T-cell (primary cell): Measurements from ENCODE around the gene RASGRP2. TPM values are rescaled to one million over a fixed set of nuclear protein-coding genes. Genes with fewer than 3 reads are reported as not detected.

Experiments
- ATAC-seq, 4 experiments: fragments of 200-7000 bp in 3 of 4; fragments of 150-1000 bp in 1 of 4; cut with Tn5 transposase; replicated peaks in 1 of 4; 1 replicate in 3 of 4; 2 replicates in 1 of 4; pipeline ENCODE4 v1.10.0; 2021; ENCODE audit warnings: moderate library complexity in 3 of 4, mild to moderate bottlenecking in 2 of 4, moderate number of reproducible peaks in 1 of 4
- CTCF ChIA-PET, 2 donors: fragments of 300-600 bp; sonication (Branson Sonifier 250); formaldehyde crosslinking; loops; one replicate each; lab custom pipeline; 2022; ENCODE audit warnings: antibody characterized with exemption in 2 of 2; lab: Charles Lee
- POLR2A ChIA-PET, 2 donors: fragments of 300-600 bp; sonication (Branson Sonifier 250); formaldehyde crosslinking; loops; one replicate each; lab custom pipeline; 2022; ENCODE audit warnings: antibody characterized with exemption in 2 of 2; lab: Charles Lee
- DNase-seq, 35 experiments: peaks; one replicate each; pipeline versions ENCODE4 v3.0.0 to v3.0.0-alpha.2; 2013 to 2023
- H3K27ac ChIP-seq: one replicate; pipeline ENCODE4 v1.5.1; 2013; ENCODE audit warnings: low read length
- H3K27me3 ChIP-seq, 2 experiments: replicated peaks in 1 of 2; 1 replicate in 1 of 2; 2 replicates in 1 of 2; pipeline versions ENCODE4 v1.6.1 to v1.7.0; 2013; ENCODE audit warnings: low read length in 1 of 2, mixed read lengths in 1 of 2; ENCODE audit not compliant: control insufficient read depth in 2 of 2, insufficient read depth in 2 of 2; ENCODE audit errors: extremely low read depth in 1 of 2
- H3K36me3 ChIP-seq, 2 donors: 1 replicate in 1 of 2; 2 replicates in 1 of 2; pipeline versions ENCODE4 v1.6.1 to v1.7.0; 2013; ENCODE audit warnings: low read length in 1 of 2; ENCODE audit not compliant: control insufficient read depth in 2 of 2, insufficient read depth in 1 of 2; ENCODE audit errors: extremely low read depth in 1 of 2
- H3K4me1 ChIP-seq, 2 experiments: 1 replicate in 1 of 2; 2 replicates in 1 of 2; pipeline versions ENCODE4 v1.6.1 to v1.7.0; 2013; ENCODE audit warnings: low read length in 2 of 2, mixed read lengths in 1 of 2; ENCODE audit not compliant: insufficient read depth in 2 of 2, control insufficient read depth in 1 of 2; ENCODE audit errors: extremely low read depth in 1 of 2
- H3K4me3 ChIP-seq, 2 donors: 1 replicate in 1 of 2; 2 replicates in 1 of 2; pipeline versions ENCODE4 v1.5.1 to v1.7.0; 2013; ENCODE audit warnings: mild to moderate bottlenecking in 2 of 2, low read length in 1 of 2, moderate library complexity in 1 of 2; ENCODE audit not compliant: control insufficient read depth in 1 of 2; ENCODE audit errors: extremely low read depth in 1 of 2
- H3K9me3 ChIP-seq: 2 replicates; pipeline ENCODE4 v1.7.0; 2013
- H3K27ac Mint-ChIP-seq, 2 donors: one replicate each; pipeline ENCODE4 v1.8.0; 2020 to 2021; ENCODE audit warnings: mild to moderate bottlenecking in 2 of 2, mixed read lengths in 2 of 2
- H3K27me3 Mint-ChIP-seq, 2 donors: one replicate each; pipeline ENCODE4 v1.8.0; 2021 to 2022; ENCODE audit warnings: mixed read lengths in 2 of 2
- H3K36me3 Mint-ChIP-seq: one replicate; pipeline ENCODE4 v1.8.0; 2021; ENCODE audit warnings: mixed read lengths
- H3K4me1 Mint-ChIP-seq, 3 donors: one replicate each; pipeline ENCODE4 v1.8.0; 2020 to 2022; ENCODE audit warnings: mixed read lengths in 3 of 3, mild to moderate bottlenecking in 1 of 3
- H3K4me3 Mint-ChIP-seq, 3 donors: one replicate each; pipeline ENCODE4 v1.8.0; 2020 to 2022; ENCODE audit warnings: mild to moderate bottlenecking in 3 of 3, mixed read lengths in 3 of 3, moderate library complexity in 3 of 3
- H3K9me3 Mint-ChIP-seq, 3 donors: one replicate each; pipeline ENCODE4 v1.8.0; 2020 to 2022; ENCODE audit warnings: mixed read lengths in 3 of 3
- WGBS: methylation state at CpG from one replicate; pipeline ENCODE4 v1.1.5; 2013; ENCODE audit warnings: missing lambda C conversion rate; ENCODE audit not compliant: insufficient coverage; 5-methylcytosine and 5-hydroxymethylcytosine counted together
- total RNA-seq, 35 experiments: library from RNA in 6 of 35; stranded (reverse) in 6 of 35; fragments of 120-200 nt in 1 of 35; gene quantifications; one replicate each; pipeline versions ENCODE4 v1.2.1 to v1.2.4 and lab custom pipeline; 2013 to 2026

Gene RASGRP2
- total RNA-seq, 5 donors from 2014 or later (not counting 1 experiment from before 2014, with no cell fraction given) = 574 to 767 (median 656) TPM

DNA sequence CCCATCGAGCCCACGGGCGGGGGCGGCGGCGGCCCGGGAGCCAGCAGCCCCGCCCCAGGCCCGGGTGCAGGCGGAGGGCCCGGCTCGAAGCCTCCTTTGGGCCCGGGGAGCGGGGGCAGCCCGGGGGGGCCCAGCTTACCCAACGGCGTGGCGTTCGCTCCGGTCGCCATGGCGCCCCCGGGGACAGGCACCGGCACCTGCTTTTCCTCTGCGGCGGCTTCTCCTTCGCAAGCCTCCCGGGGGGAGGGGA, 34.2 kb upstream of the RASGRP2 start:
- H3K4me1 Mint-ChIP-seq = peaks cover 67 to 69% (median 68%) of the 10 kb centered on the region in 3 donors
- CTCF ChIA-PET = interaction anchor here (0.6 to 1.8 kb wide), 12 partner anchors 10 to 967 kb away, joined by 3 to 14 read pairs (median 4); partner anchors contain the start of genes MAP4K2 (in 1 of the 2) and RASGRP2 (in 1 of the 2)
- peak overlapping the region; percentile 98 to 100 for H3K27ac Mint-ChIP-seq
- no peaks in the 10 kb centered on the region for H3K27me3 Mint-ChIP-seq
- DNase-seq = no peak
- Histone ChIP-seq H3K27me3 (no peaks in the 10 kb centered on the region), H3K9me3 (no peaks in the 10 kb centered on the region), H3K36me3 (peaks cover 15 to 44% of the 10 kb centered on the region in 2 donors), H3K4me1 (peaks cover 45 to 50% of the 10 kb centered on the region in 2 experiments), H3K4me3 (peak overlapping the region; percentile 54 to 61), H3K27ac (peak overlapping the region; percentile 99)
- peak in 2 of 4 experiments; percentile 6 for ATAC-seq
- H3K9me3 Mint-ChIP-seq = no peaks in the 10 kb centered on the region
- WGBS = under 1% methylated on average over 26 of the region's 28 CpGs
- POLR2A ChIA-PET = interaction anchor here (0.6 to 1.5 kb wide), 13 partner anchors 10 to 720 kb away, joined by 3 to 20 read pairs (median 3); partner anchors contain the start of genes FAU (in 1 of the 2), MALAT1 (in 1 of the 2), MRPL49 (in 1 of the 2) and PPP2R5B (in 1 of the 2)
- peaks cover 41% of the 10 kb centered on the region for H3K36me3 Mint-ChIP-seq
- H3K4me3 Mint-ChIP-seq = peak overlapping the region; percentile 83 to 85 (median 85)

DNA sequence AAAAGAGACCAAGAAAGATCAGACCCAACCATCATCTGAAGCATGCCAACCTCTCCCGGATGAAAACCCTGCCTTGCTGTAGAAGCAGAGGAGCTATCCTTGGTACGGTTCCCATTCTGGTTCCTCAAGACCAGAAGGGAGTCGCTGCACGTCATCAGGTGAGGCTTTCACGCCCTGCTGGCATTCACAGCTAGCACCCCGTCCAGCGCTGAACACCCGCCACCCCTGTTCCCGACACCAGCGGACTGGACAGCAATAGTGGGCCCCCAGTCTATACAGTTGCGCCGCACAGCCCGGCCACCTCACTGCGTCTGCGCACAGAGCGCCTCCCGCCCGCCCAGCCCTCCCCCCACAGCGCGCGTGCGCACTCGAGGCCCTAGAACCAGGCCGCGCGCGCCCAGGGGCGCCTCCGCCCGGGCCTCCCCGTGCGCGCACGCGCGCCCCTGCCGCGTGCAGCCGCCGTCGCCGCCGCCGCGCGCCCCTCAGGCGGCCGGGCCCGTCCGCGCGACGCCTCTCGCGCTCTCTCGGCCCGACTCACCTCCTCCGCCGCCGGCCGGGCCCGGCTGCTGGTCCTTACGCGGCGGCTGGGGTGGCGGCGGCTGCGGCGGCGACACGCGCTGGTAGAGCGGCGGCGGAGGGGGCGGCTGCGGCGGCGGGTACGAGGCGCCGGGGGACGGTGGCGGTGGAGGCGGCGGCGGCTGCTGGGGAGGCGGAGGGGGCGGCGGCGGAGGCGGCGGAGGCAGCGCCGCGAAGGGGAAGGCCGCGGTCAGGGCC, 33.7 kb upstream of the RASGRP2 start:
- ChIA-PET CTCF (interaction anchor here (0.6 to 1.8 kb wide), 2 partner anchors 31 to 33 kb away, joined by 3 to 14 read pairs; partner anchors contain the start of gene RASGRP2 (in 1 of the 2)), POLR2A (interaction anchor here (0.6 to 2.1 kb wide), 9 partner anchors 10 to 534 kb away, joined by 3 to 11 read pairs (median 4); partner anchors contain the start of gene PYGM (in 1 of the 2))
- H3K4me1 Mint-ChIP-seq = peaks cover 72 to 74% (median 73%) of the 10 kb centered on the region in 3 donors
- no peaks in the 10 kb centered on the region for H3K9me3 ChIP-seq
- H3K27me3 Mint-ChIP-seq = no peaks in the 10 kb centered on the region
- peaks cover 15 to 49% of the 10 kb centered on the region in 2 donors for H3K36me3 ChIP-seq
- no peaks in the 10 kb centered on the region for H3K9me3 Mint-ChIP-seq
- DNase-seq = peak; percentile 65 to 92 (median 77)
- H3K27me3 ChIP-seq = no peaks in the 10 kb centered on the region
- under 1% methylated on average over 93 of the region's 98 CpGs for WGBS
- peaks cover 46% of the 10 kb centered on the region for H3K36me3 Mint-ChIP-seq
- peaks cover 50 to 56% of the 10 kb centered on the region in 2 experiments for H3K4me1 ChIP-seq
- peak overlapping the region; percentile 66 to 93 for H3K4me3 ChIP-seq
- H3K4me3 Mint-ChIP-seq = peak overlapping the region; percentile 85 to 93 (median 91)
- peak overlapping the region; percentile 92 to 93 for H3K27ac Mint-ChIP-seq
- peak; percentile 1 to 19 (median 9) for ATAC-seq
- H3K27ac ChIP-seq = peak overlapping the region; percentile 69

DNA sequence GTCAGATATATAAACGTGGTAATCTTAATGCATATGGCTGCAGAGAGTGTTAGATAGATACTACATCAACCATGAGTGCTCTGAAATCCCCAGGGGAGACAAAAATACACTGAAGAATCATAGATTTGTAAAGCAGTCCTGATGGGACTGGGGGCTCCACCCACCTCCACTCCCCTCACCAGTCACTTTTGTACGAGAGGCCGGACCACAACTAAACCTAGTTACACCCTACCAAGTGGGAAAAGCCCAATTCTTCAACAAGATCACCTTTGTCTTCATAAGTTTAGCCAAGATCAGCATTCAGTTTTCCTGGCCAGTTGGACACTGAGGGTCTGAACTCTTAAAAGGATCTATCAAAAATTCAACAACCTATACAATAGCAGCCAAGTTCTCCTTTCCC, 32.9 kb upstream of the RASGRP2 start:
- Histone ChIP-seq H3K9me3 (no peaks in the 10 kb centered on the region), H3K27ac (peak overlapping the region; percentile 69), H3K4me3 (peak overlapping the region; percentile 66 to 93), H3K4me1 (peaks cover 58 to 59% of the 10 kb centered on the region in 2 experiments), H3K36me3 (peaks cover 15 to 57% of the 10 kb centered on the region in 2 donors), H3K27me3 (no peaks in the 10 kb centered on the region)
- ChIA-PET CTCF (interaction anchor here (0.6 to 1.4 kb wide), 4 partner anchors 11 to 1094 kb away, joined by 3 to 6 read pairs (median 4); no protein-coding TSS in a partner anchor), POLR2A (interaction anchor here (0.6 to 2.1 kb wide), 7 partner anchors 9 to 29 kb away, joined by 3 to 11 read pairs (median 4); partner anchors contain the start of gene PYGM (in 1 of the 2))
- H3K27me3 Mint-ChIP-seq = no peaks in the 10 kb centered on the region
- H3K4me3 Mint-ChIP-seq = peak overlapping the region; percentile 85 to 93 (median 91)
- H3K9me3 Mint-ChIP-seq = no peaks in the 10 kb centered on the region
- ATAC-seq (no peak), DNase-seq (no peak)
- peak overlapping the region; percentile 92 to 93 for H3K27ac Mint-ChIP-seq
- peaks cover 77 to 81% (median 77%) of the 10 kb centered on the region in 3 donors for H3K4me1 Mint-ChIP-seq
- WGBS = 0% methylated on average over 2 of the region's 3 CpGs
- peaks cover 54% of the 10 kb centered on the region for H3K36me3 Mint-ChIP-seq

DNA sequence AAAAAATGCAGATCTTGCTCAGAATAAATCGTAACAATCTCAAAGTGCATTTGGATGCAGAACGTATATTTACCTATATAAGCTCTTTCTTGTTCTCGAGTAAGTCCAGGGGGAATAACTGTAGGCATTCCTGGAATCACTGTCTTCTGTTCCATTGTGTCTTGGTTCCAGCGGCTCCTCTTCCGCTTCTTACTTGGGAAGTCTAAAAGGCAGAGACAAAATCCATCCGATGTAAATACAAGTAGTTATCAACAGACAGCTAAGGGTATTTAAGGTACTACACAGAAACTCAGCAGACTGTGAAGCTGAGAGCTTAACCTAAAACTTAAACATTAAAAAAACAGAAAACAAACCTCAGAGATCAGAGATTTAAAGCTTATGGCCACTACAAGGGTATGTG, 32.5 kb upstream of the RASGRP2 start:
- POLR2A ChIA-PET = interaction anchor here (0.8 to 2.1 kb wide), 4 partner anchors 8 to 15 kb away, joined by 4 to 11 read pairs (median 6); no protein-coding TSS in a partner anchor
- H3K36me3 ChIP-seq = peaks cover 15 to 60% of the 10 kb centered on the region in 2 donors
- no peaks in the 10 kb centered on the region for H3K9me3 Mint-ChIP-seq
- DNase-seq (no peak), ATAC-seq (no peak)
- peak overlapping the region; percentile 85 to 93 (median 91) for H3K4me3 Mint-ChIP-seq
- H3K27ac Mint-ChIP-seq = peak overlapping the region; percentile 92 to 93
- no peaks in the 10 kb centered on the region for H3K27me3 ChIP-seq
- H3K27ac ChIP-seq = peak overlapping the region; percentile 69
- CTCF ChIA-PET = interaction anchor here (0.7 to 1.4 kb wide), 4 partner anchors 10 to 1095 kb away, joined by 3 to 6 read pairs (median 4); no protein-coding TSS in a partner anchor
- 80% methylated on average over 1 of the region's 6 CpGs for WGBS
- H3K4me1 ChIP-seq = peaks cover 59 to 62% of the 10 kb centered on the region in 2 experiments
- H3K4me3 ChIP-seq = peak overlapping the region; percentile 66 to 93
- H3K36me3 Mint-ChIP-seq = peaks cover 58% of the 10 kb centered on the region
- peaks cover 81 to 85% (median 82%) of the 10 kb centered on the region in 3 donors for H3K4me1 Mint-ChIP-seq
- H3K9me3 ChIP-seq = no peaks in the 10 kb centered on the region
- no peaks in the 10 kb centered on the region for H3K27me3 Mint-ChIP-seq

DNA sequence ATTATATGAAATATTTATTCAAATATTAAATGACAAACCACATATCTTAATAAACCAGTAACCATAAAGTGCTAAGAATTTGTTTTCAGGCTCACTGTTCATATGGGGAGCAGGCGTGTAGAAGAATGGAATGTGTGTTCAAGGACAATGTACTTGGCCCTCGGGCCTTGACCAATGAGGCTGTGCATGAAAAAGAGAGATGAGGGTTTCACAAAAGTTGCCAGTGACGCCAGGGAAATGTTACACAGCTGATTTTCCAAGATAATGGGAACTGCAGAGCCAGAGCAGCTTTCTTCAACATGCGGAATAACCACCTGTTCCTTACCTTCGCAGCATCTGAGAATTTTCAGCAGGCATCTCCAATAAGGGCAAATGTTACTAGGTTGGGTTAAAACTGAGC, 30.2 kb upstream of the RASGRP2 start:
- POLR2A ChIA-PET = interaction anchor here in 1 of 2 donors (0.7 to 2.2 kb wide), 2 partner anchors 11 to 36 kb away, joined by 7 to 15 read pairs; no protein-coding TSS in a partner anchor
- DNase-seq (no peak), ATAC-seq (no peak)
- no peaks in the 10 kb centered on the region for H3K27me3 ChIP-seq
- peaks cover 50 to 66% of the 10 kb centered on the region in 2 experiments for H3K4me1 ChIP-seq
- Mint-ChIP-seq H3K36me3 (peaks cover 79% of the 10 kb centered on the region), H3K4me3 (peak overlapping the region; percentile 31 to 93 (median 91)), H3K27ac (peak overlapping the region in 1 of 2 donors; percentile 71), H3K4me1 (peaks cover 82 to 84% (median 83%) of the 10 kb centered on the region in 3 donors), H3K27me3 (no peaks in the 10 kb centered on the region), H3K9me3 (no peaks in the 10 kb centered on the region)
- H3K27ac ChIP-seq = no peak overlapping the region
- 94% methylated on average over 2 of the region's 5 CpGs for WGBS
- H3K4me3 ChIP-seq = no peak overlapping the region
- CTCF ChIA-PET = interaction anchor here in 1 of 2 donors (1.1 to 1.5 kb wide), 3 partner anchors 12 to 30 kb away, joined by 3 to 5 read pairs (median 3); partner anchors contain the start of gene RASGRP2
- no peaks in the 10 kb centered on the region for H3K9me3 ChIP-seq
- H3K36me3 ChIP-seq = peaks cover 15 to 83% of the 10 kb centered on the region in 2 donors
